ENCODE results near the gene DVL3.

Gene DVL3

DNA sequence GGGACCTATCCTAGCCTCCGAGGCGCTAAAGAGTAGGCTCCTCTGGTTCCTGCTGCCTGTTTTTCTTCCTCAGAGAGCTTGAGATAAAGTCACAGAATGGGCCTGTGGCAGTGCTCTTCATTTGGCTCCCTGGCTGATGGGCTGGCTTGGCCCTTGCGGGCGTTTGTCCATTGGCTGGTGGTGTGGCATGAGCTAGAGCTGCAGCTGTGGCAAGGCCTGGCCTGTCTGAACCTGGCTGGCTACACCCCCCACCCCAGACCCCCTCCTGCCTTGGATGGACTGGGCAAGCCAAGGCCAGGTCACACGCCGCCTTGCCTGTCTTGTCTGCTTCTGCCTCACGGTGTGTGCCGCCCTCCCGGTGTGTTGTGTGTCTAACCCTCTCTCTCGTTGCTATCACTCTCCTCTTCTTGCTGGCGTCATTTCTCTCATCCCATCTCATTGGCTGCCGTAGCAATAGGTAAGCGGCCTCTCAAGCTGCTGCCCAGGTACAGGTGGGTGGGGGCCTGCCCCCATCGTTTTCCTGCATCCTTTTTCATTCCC lies 22.7 kb downstream of the DVL3 start:
- DNase-seq, result no peak

DNA sequence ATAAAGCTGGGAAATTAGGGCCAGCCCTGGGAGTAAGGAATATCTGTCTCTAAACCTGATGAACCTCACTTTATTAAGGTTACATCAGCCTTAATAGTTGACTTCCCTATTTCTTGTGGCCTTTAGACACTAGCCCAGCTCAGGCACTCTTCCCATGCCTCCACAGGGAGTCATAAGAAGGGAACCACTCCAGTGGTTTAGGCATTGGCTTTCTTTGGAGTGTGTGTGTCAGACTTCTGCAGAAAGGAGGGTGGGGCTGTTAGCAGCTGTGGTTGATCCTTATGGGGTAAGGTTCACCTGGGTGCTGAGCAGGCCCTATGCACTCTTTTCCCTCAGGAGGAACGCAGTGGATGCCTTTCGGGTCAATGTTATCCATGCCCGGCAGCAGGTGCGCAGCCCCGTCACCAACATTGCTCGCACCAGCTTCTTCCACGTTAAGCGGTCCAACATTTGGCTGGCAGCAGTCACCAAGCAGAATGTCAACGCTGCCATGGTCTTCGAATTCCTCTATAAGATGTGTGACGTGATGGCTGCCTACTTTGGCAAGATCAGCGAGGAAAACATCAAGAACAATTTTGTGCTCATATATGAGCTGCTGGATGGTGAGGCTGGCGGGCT lies 23.5 kb downstream of the DVL3 start:
- DNase-seq, result no peak

DNA sequence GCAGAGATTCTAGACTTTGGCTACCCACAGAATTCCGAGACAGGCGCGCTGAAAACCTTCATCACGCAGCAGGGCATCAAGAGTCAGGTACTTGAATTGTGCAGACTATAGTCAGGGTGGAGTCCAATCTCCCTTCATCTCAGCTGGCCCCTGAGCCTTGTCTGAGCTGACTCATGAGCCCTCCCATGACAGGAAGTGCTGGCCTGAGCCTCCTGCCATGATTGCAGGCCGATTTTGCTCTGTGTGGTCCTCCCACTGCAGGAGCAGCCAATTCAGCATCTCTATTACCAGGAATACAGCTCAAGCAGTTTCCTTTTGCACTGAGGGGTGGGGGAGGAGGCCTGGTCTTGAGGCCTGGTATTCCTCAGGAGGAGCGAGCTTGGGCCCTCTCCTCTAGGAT lies 25.0 kb downstream of the DVL3 start:
- DNase-seq, result no peak

DNA sequence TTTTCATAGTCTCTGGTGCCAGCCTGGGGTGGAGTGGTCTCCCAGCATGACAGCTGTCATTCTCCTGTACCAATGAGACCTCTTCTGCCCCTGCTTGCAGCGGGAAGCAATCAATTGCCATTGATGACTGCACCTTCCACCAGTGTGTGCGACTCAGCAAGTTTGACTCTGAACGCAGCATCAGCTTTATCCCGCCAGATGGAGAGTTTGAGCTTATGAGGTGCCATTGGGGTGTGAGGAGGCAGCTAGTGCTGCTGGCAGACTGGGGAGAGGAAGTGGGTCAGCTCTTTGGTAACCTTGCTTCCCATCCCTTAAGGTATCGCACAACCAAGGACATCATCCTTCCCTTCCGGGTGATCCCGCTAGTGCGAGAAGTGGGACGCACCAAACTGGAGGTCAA lies 26.4 kb downstream of the DVL3 start:
- DNase-seq, result no peak

DNA sequence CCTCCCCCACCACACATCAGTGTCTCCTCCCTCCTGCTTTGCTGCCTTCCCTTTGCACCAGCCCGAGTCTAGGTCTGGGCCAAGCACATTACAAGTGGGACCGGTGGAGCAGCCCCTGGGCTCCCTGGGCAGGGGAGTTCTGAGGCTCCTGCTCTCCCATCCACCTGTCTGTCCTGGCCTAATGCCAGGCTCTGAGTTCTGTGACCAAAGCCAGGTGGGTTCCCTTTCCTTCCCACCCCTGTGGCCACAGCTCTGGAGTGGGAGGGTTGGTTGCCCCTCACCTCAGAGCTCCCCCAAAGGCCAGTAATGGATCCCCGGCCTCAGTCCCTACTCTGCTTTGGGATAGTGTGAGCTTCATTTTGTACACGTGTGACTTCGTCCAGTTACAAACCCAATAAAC lies 28.5 kb downstream of the DVL3 start:
- no peak for DNase-seq

DNA sequence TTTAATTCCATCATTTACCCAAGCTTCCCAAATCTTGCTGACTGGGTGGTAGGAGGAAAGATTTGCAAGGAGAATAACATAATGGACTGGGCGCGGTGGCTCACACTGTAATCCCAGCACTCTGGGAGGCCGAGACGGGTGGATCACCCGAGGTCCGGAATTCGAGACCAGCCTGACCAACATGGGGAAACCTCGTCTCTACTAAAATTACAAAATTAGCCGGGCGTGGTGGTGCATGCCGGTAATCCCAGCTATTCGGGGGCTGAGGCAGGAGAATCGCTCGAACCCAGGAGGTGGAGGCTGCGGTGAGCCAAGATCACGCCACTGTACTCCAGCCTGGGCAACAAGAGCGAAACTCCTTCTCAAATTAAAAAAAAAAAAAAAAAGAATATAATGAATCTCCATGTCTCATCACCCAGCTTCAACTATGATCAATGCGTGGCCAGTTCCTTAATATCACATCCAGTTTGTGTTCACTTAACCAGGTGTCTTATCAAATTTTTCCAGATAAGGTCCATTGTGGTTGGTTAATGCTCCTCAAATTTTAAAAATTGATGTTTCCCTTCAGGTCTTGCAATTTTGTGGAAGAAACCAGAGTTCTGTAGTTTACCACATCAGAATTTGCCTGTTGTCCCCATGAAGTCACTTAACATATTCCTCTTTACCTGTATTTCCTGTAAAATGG lies 29.5 kb downstream of the DVL3 start:
- DNase-seq, result no peak

DNA sequence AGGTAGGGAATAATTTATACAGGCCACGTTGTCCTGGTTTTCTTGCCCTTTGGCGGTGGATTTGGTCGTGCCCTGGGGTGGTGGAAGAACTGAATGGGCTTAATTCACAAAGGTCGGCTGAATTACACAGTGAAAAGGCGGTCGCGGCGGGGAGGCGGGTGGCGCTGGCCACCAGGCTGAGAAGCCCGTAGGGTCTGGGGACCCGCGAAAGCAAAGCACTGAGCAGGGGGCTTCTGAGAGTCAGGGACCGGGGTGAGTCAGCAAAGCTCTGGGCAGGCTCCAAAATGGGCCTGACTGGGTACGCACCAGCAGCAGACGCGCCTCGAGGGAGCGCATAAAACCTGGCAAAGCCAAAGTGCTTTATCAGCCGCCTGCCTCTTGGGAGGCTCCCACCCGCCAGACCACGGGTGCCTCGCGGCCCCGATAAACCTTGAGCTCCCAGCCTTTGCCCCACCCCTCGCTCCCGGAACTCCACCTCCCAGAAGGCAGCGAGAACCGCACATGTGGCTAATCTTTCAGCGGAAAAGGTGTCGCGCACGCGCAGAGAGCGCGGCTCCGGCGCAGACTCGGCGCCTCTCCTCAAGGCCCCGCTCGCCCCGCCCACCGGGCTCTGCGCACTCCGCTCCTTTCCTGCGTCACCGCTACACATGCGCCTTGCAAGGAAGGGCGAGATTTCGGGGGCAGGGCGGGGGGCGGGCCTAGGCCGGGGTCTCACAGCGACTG lies 30.4 kb downstream of the DVL3 start:
- DNase-seq, result peak; percentile 98

DNA sequence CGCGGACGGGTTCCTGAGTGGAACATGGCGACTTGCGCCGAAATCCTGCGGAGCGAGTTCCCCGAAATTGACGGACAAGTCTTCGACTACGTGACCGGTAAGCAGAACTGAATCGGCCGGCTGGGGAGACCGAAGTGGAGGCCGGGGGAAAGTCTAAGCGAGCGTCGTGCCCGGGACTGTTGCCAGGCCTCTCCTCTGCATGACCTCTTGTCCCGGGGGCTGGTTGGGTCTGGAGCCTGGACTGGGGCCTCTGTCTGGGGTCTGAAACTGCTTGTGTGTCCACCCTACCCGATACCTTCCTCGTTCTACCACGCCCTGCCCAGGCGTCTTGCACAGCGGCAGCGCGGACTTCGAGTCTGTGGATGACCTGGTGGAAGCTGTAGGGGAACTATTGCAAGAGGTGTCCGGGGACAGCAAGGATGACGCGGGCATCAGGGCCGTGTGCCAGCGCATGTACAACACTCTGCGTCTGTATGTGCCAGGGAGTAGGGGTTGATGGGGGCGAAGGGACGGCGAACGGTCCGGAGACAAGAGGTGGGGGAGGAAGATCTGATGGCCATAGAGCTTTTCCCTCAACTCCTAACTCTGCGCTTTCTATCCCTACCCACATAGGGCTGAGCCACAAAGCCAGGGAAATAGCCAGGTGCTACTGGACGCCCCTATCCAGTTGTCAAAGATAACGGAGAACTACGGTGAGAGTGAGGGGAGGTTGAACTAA lies 31.2 kb downstream of the DVL3 start, which contains the start of gene ABCF3:
Gene ABCF3 (plus strand): TSS at position 16 of the 718 bp plus-strand sequence. CDS start 9 bp downstream, at position 25.
- no peak for DNase-seq

DNA sequence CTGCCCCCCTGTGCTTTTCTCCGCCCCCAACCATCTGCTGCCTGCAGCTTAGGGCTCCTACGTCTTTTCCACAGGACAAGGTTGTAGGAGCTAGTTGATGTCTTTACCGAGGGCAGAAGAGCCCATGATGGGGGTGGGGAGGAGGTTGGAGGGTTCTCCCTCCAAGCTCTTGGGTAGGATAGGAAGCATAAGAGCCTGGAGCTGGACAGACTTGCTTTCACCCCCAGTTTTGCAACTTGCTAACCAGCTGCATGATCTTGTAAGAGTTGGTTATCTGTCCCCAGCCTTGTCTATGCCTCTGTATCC lies 31.7 kb downstream of the DVL3 start:
- DNase-seq, result no peak

DNA sequence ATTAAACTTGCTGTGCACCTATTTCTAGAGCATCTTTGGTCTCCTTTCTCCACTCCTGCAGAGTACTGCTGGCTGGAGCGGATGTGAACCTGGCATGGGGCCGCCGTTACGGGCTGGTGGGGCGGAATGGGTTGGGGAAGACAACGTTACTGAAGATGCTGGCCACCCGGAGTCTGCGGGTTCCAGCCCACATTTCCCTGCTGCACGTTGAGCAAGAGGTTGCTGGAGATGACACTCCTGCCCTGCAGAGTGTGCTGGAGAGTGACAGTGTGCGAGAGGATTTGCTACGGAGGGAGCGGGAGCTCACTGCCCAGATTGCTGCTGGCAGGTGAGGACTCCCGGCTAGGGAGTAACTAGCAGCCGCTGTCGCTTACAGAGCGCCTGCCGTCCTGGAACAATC lies 32.9 kb downstream of the DVL3 start:
- DNase-seq, result no peak

DNA sequence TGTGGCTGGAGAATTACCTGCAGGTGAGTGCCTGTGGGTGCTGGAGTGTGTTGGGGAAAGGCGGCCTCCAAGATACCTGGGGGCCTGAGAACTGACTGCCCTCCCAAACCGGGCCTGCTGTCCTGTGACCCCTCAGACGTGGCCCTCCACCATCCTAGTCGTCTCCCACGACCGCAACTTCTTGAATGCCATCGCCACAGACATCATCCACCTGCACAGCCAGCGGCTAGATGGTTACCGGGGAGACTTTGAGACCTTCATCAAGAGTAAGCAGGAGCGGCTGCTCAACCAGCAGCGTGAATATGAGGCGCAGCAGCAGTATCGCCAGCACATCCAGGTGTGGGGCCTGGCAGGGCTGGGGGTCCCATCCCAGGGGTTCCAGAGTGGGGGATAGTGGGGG lies 34.2 kb downstream of the DVL3 start:
- DNase-seq, result no peak

DNA sequence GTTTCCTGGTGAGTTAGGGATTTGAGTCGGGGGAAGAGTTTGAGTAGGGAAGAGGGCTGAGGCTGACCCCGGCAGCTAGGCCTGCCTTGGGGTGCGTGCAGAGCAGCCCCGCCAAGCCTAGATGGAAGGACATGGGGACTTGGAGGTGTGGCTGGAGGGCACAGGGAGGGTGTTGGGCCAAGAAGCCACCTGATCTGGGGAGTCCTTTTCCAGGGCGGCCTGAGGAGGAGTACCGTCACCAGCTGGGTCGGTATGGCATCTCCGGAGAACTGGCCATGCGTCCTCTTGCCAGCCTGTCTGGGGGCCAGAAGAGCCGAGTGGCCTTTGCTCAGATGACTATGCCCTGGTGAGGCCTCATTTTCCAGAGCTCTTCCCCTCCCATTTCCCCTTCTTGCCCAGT lies 37.7 kb downstream of the DVL3 start:
- DNase-seq, result no peak

DNA sequence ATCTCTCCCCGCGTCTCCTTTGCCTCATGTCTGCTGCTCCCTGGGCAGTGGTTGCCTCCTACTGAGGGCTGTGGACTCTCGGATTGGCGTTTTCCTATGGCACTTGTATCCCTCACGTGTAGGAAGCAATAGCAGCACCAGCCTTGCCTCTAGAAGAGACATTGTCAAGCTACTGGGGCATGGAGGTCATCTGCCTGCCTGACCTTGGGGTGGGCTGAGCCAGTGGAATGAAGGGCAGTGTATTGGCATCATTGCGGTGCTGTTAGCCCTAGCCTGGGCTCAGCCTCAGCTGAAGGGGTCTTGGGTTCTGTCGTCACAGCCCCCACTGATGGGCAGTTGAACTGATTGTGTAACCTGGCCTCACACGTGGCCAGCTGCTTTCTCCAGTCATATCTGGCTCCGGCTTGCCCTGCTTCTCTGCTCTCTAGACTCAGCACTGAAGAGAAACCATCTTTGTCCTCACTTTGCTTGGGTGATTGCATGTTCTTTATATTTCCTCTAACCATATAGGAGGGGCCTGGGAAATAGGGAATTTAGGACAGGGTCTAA lies 38.9 kb downstream of the DVL3 start:
- no peak for DNase-seq

DNA sequence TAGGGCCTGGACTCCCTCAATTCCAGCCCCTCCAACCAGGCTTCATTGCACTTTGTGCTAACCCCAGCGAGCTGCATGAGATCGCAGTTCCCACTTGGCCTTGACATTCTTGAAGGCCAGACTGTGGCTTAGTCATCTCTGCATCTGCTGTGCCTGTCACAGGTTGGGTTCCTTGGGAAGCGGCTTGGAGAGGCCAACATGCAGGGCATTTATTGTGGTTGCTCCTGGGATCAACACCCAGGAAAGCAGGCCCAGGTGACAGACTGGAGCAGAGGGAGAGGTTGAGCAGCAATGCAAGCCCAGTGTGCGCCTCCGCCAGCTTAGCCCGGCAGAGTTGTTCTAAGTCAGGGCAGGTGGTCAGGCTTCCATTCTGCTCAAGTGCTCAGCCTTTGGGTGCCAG lies 41.4 kb downstream of the DVL3 start:
- no peak for DNase-seq

DNA sequence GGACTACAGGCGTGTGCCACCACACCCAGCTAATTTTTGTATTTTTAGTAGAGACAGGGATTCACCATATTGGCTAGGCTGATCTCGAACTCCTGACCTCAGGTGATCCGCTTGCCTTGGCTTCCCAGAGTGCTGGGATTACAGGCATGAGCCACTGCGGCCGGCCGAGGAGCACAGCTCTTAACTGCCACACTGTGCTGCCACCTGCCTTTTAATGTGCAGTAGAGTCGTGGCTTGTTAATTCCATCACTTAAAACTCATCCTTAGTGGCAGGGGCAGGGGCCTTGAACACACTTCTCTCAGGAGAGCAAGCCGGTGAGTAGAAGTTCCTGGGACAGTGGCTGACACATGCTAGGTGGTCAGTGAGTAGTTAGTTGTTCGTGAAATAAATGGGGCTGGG lies 43.3 kb downstream of the DVL3 start:
- no peak for DNase-seq

DNA sequence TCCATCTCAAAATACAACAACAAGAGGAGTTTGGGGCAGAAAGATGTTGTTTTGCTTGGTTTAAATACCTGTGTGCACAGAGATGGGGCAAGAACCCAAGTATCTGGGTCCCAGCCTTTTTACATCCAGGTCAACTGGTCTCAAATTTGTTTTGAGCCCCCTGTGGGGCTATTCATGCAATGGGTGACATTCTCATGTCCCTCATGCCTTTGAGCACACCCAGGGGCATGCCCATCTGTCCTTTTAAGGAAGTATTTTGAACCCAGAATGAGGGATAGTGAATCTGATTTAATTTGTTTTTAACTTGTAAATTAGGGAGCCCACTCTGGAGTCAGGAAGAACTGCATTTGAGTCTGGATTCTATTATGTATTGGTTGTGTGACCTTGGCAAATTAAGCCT lies 45.6 kb downstream of the DVL3 start:
- no peak for DNase-seq

DNA sequence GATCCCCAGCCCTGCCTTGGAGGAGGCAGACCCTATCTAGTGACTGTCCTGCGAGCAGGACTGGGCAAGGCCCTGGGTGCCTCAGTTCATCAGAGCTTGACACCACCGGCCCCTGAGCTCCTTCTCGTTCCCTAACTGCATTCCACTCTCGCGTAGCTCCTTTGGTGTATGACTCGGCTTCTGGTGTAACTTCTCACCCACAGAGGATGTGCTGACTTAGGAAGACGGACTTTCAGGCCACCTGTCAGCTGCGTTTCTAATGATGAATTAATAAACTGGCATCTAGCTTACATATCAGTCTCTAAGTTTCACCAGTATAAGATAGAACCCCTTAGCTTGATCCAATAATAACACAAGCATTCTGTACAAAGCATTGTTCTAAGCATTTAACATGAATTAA lies 48.3 kb downstream of the DVL3 start:
- DNase-seq, result no peak

DNA sequence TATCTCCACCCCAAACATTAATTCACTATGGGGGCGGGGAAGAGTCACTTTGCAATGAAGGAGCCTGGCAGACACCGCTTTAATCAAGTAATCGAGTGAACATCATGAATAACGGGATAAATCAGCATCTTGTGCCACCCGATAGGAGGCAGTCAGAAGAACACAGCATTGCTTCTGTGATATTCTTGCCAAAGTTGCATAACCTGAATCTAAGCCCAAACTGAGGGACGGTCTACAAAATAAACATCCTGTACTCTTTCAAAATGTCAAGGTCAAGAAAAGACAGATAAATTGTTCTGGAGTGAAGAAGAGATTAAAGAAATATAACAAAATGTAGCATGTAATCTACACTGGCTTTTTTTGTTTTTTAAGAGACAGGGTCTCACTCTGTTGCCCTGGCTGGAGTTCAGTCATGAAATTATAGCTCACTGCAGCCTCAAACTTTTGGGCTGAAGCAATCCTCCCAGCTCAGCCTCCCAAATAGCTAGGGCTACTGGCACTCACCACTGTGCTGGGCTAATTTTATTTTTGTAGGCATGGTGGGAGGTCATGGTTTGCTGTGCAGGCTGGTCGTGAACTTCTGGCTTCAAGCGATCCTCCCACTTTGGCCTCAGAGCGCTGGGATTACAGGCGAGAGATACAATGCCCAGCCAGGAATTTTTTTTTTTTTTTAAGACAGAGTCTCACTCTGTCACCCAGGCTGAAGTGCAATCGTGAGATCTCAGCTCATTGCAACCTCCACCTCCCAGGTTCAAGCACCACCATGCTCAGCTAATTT lies 54.2 kb downstream of the DVL3 start:
- no peak for DNase-seq

DNA sequence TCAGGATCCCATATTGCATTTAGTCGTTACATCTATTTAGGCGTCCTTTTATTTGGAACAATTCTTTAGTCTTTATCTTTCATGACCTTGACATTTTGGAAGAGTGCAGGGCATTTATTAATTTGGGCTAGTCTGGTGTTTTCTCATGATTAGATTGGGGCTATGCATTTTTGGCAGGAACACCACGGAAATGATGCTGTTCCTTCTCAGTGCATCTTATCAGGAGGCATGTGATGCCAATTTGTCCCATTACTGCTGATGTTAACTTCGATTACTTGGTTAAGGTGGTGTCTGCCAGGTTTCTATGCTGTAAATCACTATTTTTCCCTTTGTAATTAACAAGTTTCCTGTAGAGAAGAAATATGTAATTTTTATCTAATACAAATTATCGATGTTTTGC lies 56.1 kb downstream of the DVL3 start:
- DNase-seq, result no peak

DNA sequence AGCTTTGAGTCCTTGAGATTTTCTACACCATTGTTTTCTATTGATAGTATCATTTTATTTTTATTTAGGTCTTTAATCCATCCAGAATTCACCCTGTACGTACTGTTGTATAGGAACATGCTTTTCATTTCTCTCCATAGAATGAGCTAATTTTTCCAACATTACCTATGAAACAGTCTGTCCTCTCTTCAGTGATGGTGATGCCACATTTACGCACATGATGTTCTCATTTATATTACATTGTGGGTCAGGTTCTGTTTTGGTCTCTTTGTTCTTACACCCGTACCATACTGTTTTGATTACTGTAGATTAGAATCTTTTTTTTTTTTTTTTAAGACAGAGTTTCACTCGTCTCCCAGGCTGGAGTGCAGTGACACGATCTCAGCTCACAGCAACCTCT lies 56.5 kb downstream of the DVL3 start:
- DNase-seq, result no peak

DNA sequence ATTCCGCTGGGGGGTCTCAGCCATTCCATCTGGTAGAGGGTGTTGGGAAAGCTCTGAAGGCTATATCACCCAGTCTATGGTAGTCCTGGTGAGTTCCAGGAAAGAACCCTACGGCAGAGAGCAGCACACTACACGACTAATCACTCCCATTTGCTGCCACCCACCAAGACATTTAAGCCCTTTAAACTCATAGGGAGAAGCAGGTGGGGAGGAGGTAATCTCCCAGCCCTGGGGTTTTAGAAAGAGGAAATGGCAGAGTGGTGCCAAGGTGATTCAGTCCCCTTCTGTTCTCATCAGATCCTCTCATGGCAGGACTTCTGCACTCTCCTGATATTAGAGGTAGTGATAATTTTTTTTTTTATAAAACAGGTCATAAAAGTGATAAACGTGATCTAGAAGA lies 63.6 kb downstream of the DVL3 start:
- no peak for DNase-seq

DNA sequence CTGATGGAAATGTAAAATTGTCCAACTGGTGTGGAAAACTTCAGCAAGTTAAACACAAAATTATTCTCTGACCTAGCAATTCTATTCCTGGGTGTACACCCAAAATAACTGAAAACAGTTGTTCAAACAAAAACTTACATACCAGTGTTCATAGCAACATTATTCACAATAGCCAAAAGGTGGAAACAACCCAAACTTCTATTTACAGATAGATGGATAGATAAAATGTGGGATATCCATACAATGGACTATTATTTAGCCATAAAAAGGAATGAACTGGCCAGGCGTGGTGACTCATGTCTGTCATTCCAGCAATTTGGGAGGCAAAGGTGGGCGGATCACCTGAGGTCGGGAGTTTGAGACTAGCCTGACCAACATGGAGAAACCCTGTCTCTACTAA lies 67.3 kb downstream of the DVL3 start:
- DNase-seq, result no peak

All from retina (tissue), 1 donor.